Liver (tissue), 9 donors: Measurements from ENCODE around the gene GNAI3. TPM values are rescaled to one million over a fixed set of nuclear protein-coding genes. Genes with fewer than 3 reads are reported as not detected.

Source experiments
- DNase-seq: peaks from one replicate; pipeline ENCODE4 v3.0.0-alpha.2; 2017; ENCODE audit warnings: low spot score
- H3K27ac ChIP-seq, 2 donors: one replicate each; pipeline ENCODE4 v1.7.0; 2013; ENCODE audit warnings: inconsistent platforms in 2 of 2, low read length in 2 of 2, control low read depth in 1 of 2, low read depth in 1 of 2, mild to moderate bottlenecking in 1 of 2
- H3K27me3 ChIP-seq, 4 donors: one replicate each; pipeline versions ENCODE4 v1.6.1 to v1.7.0; 2013; ENCODE audit warnings: low read length in 3 of 4, inconsistent platforms in 1 of 4, mild to moderate bottlenecking in 1 of 4, moderate library complexity in 1 of 4; ENCODE audit not compliant: control insufficient read depth in 4 of 4, insufficient read depth in 4 of 4
- H3K36me3 ChIP-seq, 4 donors: one replicate each; pipeline versions ENCODE4 v1.6.1 to v1.7.0; 2013; ENCODE audit warnings: low read length in 3 of 4, mild to moderate bottlenecking in 3 of 4, low read depth in 1 of 4, moderate library complexity in 1 of 4; ENCODE audit not compliant: control insufficient read depth in 4 of 4, insufficient read depth in 3 of 4
- H3K4me1 ChIP-seq, 4 donors: one replicate each; pipeline versions ENCODE4 v1.6.1 to v1.7.0; 2013; ENCODE audit warnings: low read length in 3 of 4, mild to moderate bottlenecking in 3 of 4, moderate library complexity in 1 of 4; ENCODE audit not compliant: control insufficient read depth in 4 of 4, insufficient read depth in 4 of 4
- H3K4me3 ChIP-seq, 3 donors: one replicate each; pipeline versions ENCODE4 v1.6.1 to v1.7.0; 2013; ENCODE audit warnings: low read length in 3 of 3, control low read depth in 1 of 3, low read depth in 1 of 3, mild to moderate bottlenecking in 1 of 3
- H3K9ac ChIP-seq, 2 donors: one replicate each; pipeline ENCODE4 v1.7.0; 2013; ENCODE audit warnings: low read length in 2 of 2, mild to moderate bottlenecking in 2 of 2, moderate library complexity in 2 of 2, control low read depth in 1 of 2, low read depth in 1 of 2
- H3K9me3 ChIP-seq, 4 donors: one replicate each; pipeline versions ENCODE4 v1.6.1 to v1.7.0; 2013; ENCODE audit warnings: low read length in 3 of 4; ENCODE audit not compliant: control insufficient read depth in 4 of 4
- CTCF ChIP-seq: fragments of 150-350 bp; IDR thresholded peaks from 2 replicates; pipeline ENCODE4 v1.5.1; 2017; ENCODE audit warnings: improper control_type of control experiment, low read depth, low read length; ENCODE audit not compliant: missing input control
- EGR1 ChIP-seq, 2 donors: IDR thresholded peaks; 2 replicates each; pipeline ENCODE4 v1.6.1; 2016 to 2018; ENCODE audit warnings: antibody characterized with exemption in 2 of 2, low read depth in 2 of 2
- FOXA1 ChIP-seq: IDR thresholded peaks from 2 replicates; pipeline ENCODE4 v1.6.1; 2016; ENCODE audit warnings: antibody characterized with exemption
- FOXA2 ChIP-seq: IDR thresholded peaks from 2 replicates; pipeline ENCODE4 v1.6.1; 2016; ENCODE audit warnings: antibody characterized with exemption
- GABPA ChIP-seq, 2 donors: IDR thresholded peaks in 1 of 2; conservative IDR thresholded peaks in 1 of 2; 2 replicates each; pipeline ENCODE4 v1.6.1; 2016; ENCODE audit warnings: antibody characterized with exemption in 2 of 2, mild to moderate bottlenecking in 1 of 2, moderate library complexity in 1 of 2
- HNF4A ChIP-seq, 2 donors: conservative IDR thresholded peaks; 2 replicates each; pipeline ENCODE4 v1.6.1; 2016; ENCODE audit warnings: antibody characterized with exemption in 2 of 2, mild to moderate bottlenecking in 2 of 2
- HNF4G ChIP-seq: IDR thresholded peaks from 2 replicates; pipeline ENCODE4 v1.6.1; 2016; ENCODE audit warnings: antibody characterized with exemption
- JUND ChIP-seq, 2 donors: IDR thresholded peaks; 2 replicates each; pipeline ENCODE4 v1.6.1; 2016; ENCODE audit warnings: antibody characterized with exemption in 2 of 2
- NR2F2 ChIP-seq: IDR thresholded peaks from 2 replicates; pipeline ENCODE4 v1.6.1; 2016; ENCODE audit warnings: antibody characterized with exemption
- RAD21 ChIP-seq, 2 donors: IDR thresholded peaks; 2 replicates each; pipeline ENCODE4 v1.6.1; 2016; ENCODE audit warnings: antibody characterized with exemption in 2 of 2, mild to moderate bottlenecking in 2 of 2
- REST ChIP-seq: IDR thresholded peaks from 2 replicates; pipeline ENCODE4 v1.6.1; 2016; ENCODE audit warnings: antibody characterized with exemption, mild to moderate bottlenecking
- RXRA ChIP-seq, 2 donors: IDR thresholded peaks; 2 replicates each; pipeline ENCODE4 v1.6.1; 2017 to 2018; ENCODE audit warnings: antibody characterized with exemption in 2 of 2, mild to moderate bottlenecking in 1 of 2
- SP1 ChIP-seq: IDR thresholded peaks from 2 replicates; pipeline ENCODE4 v1.6.1; 2018; ENCODE audit warnings: antibody characterized with exemption, mild to moderate bottlenecking
- TAF1 ChIP-seq: conservative IDR thresholded peaks from 2 replicates; pipeline ENCODE4 v1.6.1; 2016; ENCODE audit warnings: antibody characterized with exemption, mild to moderate bottlenecking
- YY1 ChIP-seq: IDR thresholded peaks from 2 replicates; pipeline ENCODE4 v1.6.1; 2016; ENCODE audit warnings: antibody characterized with exemption, mild to moderate bottlenecking
- polyA plus RNA-seq, 2 donors: library from polyadenylated mRNA; stranded (reverse) in 1 of 2; unstranded in 1 of 2; fragments of 200-250 nt in 1 of 2; fragments of >200 nt in 1 of 2; fragmentation: Nextera tagmentation in 1 of 2; extraction: Ambion mirVana in 1 of 2; gene quantifications; one replicate each; pipeline versions ENCODE4 v1.2.1 to v1.2.3, GENCODE V29; 2013 to 2015
- total RNA-seq, 2 donors: library from RNA; depleted of rRNA; stranded (reverse); fragments of >200 nt; gene quantifications; one replicate each; pipeline ENCODE4 v1.2.3, GENCODE V29; 2014
- TF ChIP-seq, protein P1 (sequence below): IDR thresholded peaks from 2 replicates; pipeline ENCODE4 v1.6.1; 2016; ENCODE audit warnings: antibody characterized with exemption
- TF ChIP-seq, protein P2 (sequence below): IDR thresholded peaks from 2 replicates; pipeline ENCODE4 v1.6.1; 2016; ENCODE audit warnings: antibody characterized with exemption
- TF ChIP-seq, protein P3 (sequence below): IDR thresholded peaks from 2 replicates; pipeline ENCODE4 v1.6.1; 2016; ENCODE audit warnings: antibody characterized with exemption
- donor health status: healthy.
- donor health status: healthy.
- donor health status: healthy.
- donor health status: healthy.
- donor health status: healthy.

Gene GNAI3
- total and polyA plus RNA-seq, 4 donors, result 1.9 to 6.5 (median 4.3) TPM

- no peak for TF ChIP-seq SP1
- no peak for TF ChIP-seq RAD21 (IDR thresholded peaks at IDR 0.05)
- no peak for TF ChIP-seq HNF4G
- no peak for TF ChIP-seq TAF1
- TF ChIP-seq NR2F2, result no peak
- no peak for TF ChIP-seq YY1
- no peak for TF ChIP-seq REST
- no peak for TF ChIP-seq FOXA2
- no peak for TF ChIP-seq EGR1 (IDR thresholded peaks at IDR 0.05; ENCODE audit: low read depth in 2 of 2)
- no peak for TF ChIP-seq JUND (IDR thresholded peaks at IDR 0.05)
- no peak for TF ChIP-seq FOXA1
- TF ChIP-seq RXRA (IDR thresholded peaks at IDR 0.05), result no peak
- TF ChIP-seq, protein P1, sequence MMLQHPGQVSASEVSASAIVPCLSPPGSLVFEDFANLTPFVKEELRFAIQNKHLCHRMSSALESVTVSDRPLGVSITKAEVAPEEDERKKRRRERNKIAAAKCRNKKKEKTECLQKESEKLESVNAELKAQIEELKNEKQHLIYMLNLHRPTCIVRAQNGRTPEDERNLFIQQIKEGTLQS, result no peak
- TF ChIP-seq, protein P2, sequence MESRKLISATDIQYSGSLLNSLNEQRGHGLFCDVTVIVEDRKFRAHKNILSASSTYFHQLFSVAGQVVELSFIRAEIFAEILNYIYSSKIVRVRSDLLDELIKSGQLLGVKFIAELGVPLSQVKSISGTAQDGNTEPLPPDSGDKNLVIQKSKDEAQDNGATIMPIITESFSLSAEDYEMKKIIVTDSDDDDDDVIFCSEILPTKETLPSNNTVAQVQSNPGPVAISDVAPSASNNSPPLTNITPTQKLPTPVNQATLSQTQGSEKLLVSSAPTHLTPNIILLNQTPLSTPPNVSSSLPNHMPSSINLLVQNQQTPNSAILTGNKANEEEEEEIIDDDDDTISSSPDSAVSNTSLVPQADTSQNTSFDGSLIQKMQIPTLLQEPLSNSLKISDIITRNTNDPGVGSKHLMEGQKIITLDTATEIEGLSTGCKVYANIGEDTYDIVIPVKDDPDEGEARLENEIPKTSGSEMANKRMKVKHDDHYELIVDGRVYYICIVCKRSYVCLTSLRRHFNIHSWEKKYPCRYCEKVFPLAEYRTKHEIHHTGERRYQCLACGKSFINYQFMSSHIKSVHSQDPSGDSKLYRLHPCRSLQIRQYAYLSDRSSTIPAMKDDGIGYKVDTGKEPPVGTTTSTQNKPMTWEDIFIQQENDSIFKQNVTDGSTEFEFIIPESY, result no peak
- no peak for TF ChIP-seq CTCF
- TF ChIP-seq GABPA (IDR thresholded peaks at IDR 0.05 in 1 of 2, conservative IDR thresholded peaks at IDR 0.05 in 1 of 2), result no peak
- no peak for TF ChIP-seq HNF4A (conservative IDR thresholded peaks at IDR 0.05)
- TF ChIP-seq, protein P3, sequence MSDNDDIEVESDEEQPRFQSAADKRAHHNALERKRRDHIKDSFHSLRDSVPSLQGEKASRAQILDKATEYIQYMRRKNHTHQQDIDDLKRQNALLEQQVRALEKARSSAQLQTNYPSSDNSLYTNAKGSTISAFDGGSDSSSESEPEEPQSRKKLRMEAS, result no peak
- peaks cover 0 to 42% (median 18%) of the 10 kb centered on the region in 4 donors for H3K36me3 ChIP-seq
- DNase-seq, result no peak
- no peaks in the 10 kb centered on the region for H3K27me3 ChIP-seq
- no peak overlapping the region for H3K27ac ChIP-seq
- peaks cover 1 to 10% (median 8%) of the 10 kb centered on the region in 4 donors for H3K4me1 ChIP-seq
- no peak overlapping the region for H3K9ac ChIP-seq
- no peaks in the 10 kb centered on the region for H3K9me3 ChIP-seq
- H3K4me3 ChIP-seq, result no peak overlapping the region
Measured at GRCh38 chr1:109592916-109593315, 44.5 kb downstream of the GNAI3 start.
